HCT116 (cell line): Measurements from ENCODE around the gene GSC2. TPM values are rescaled to one million over a fixed set of nuclear protein-coding genes. Genes with fewer than 3 reads are reported as not detected.

Source experiments
- ATAC-seq: fragments of 200-7000 bp; cut with Tn5 transposase; 2 replicates; pipeline ENCODE4 v1.9.1; 2020; ENCODE audit warnings: mild to moderate bottlenecking, moderate library complexity
- Bru-seq: library from RNA; stranded (reverse); fragments of 400-500 nt; gene quantifications from one replicate; lab custom pipeline; 2021; lab: Mats Ljungman, UMichigan
- BruChase-seq, 2 experiments: library from RNA; stranded (reverse); fragments of 400-500 nt; gene quantifications; one replicate each; lab custom pipeline; 2021; lab: Mats Ljungman, UMichigan
- BruUV-seq: library from RNA; stranded (reverse); fragments of 400-500 nt; replicated peaks from 2 replicates; lab custom pipeline; 2021; lab: Mats Ljungman, UMichigan
- CTCF ChIA-PET: fragments of 300-600 bp; sonication (Branson Sonifier 250); formaldehyde crosslinking; loops from one replicate; lab custom pipeline; 2021; ENCODE audit warnings: antibody characterized with exemption; lab: Charles Lee
- POLR2A ChIA-PET: fragments of 300-600, 350-600 bp; sonication (Branson Sonifier 250); formaldehyde crosslinking; loops from one replicate; lab custom pipeline; 2021; ENCODE audit warnings: antibody characterized with exemption; lab: Charles Lee
- RAD21 ChIA-PET, 2 experiments: fragments of 300-600 bp; sonication (Branson Sonifier 250); formaldehyde crosslinking; loops; one replicate each; lab custom pipeline; 2023; ENCODE audit warnings: low total read pairs in 2 of 2; ENCODE audit not compliant: uncharacterized antibody in 2 of 2, unreplicated experiment in 2 of 2, low non-redundant PET in 1 of 2; lab: Charles Lee
- DNase-seq: peaks from one replicate; pipeline ENCODE4 v3.0.0-alpha.2; 2010; ENCODE audit warnings: low read depth, low spot score
- H2AFZ ChIP-seq: fragments of 200-600 bp; shearing (Covaris generic), sonication (generic); 2 replicates; pipeline ENCODE4 v1.6.1; 2017; ENCODE audit warnings: low read depth, mixed run types, mixed read lengths, antibody characterized with exemption, low read length; ENCODE audit not compliant: poor library complexity, severe bottlenecking
- H3K27ac ChIP-seq: 2 replicates; pipeline ENCODE4 v1.5.1; 2012; ENCODE audit warnings: low read depth, low read length
- H3K27me3 ChIP-seq: fragments of 200-600 bp; sonication (generic); 2 replicates; pipeline ENCODE4 v1.6.1; 2016; ENCODE audit warnings: mixed run types, low read length, mixed read lengths; ENCODE audit not compliant: insufficient read depth
- H3K36me3 ChIP-seq, 2 experiments: fragments of 200-500 bp in 1 of 2; fragments of 200-600 bp in 1 of 2; sonication (Bioruptor generic) in 1 of 2; sonication (generic) in 1 of 2; 2 replicates each; pipeline versions ENCODE4 v1.5.1 to v1.6.1; 2014 to 2016; ENCODE audit warnings: low read length in 2 of 2, inconsistent platforms in 1 of 2, mixed read lengths in 1 of 2, mixed run types in 1 of 2; ENCODE audit not compliant: insufficient read depth in 2 of 2, control insufficient read depth in 1 of 2
- H3K4me1 ChIP-seq, 2 experiments: fragments of 200-600 bp in 1 of 2; sonication (generic) in 1 of 2; 2 replicates each; pipeline versions ENCODE4 v1.5.1 to v1.6.1; 2012 to 2017; ENCODE audit warnings: low read length in 2 of 2, inconsistent platforms in 1 of 2, mild to moderate bottlenecking in 1 of 2, mixed read lengths in 1 of 2, mixed run types in 1 of 2, moderate library complexity in 1 of 2; ENCODE audit not compliant: insufficient read depth in 2 of 2, control insufficient read depth in 1 of 2
- H3K4me2 ChIP-seq: fragments of 200-600 bp; sonication (generic); 2 replicates; pipeline ENCODE4 v1.6.1; 2017; ENCODE audit warnings: mixed run types, low read length, mixed read lengths
- H3K4me3 ChIP-seq, 2 experiments: fragments of 200-600 bp in 1 of 2; sonication (generic) in 1 of 2; replicated peaks in 1 of 2; 2 replicates each; pipeline ENCODE4 v1.5.1; 2011 to 2016; ENCODE audit warnings: low read length in 2 of 2, control low read depth in 1 of 2, low read depth in 1 of 2, mild to moderate bottlenecking in 1 of 2, mixed read lengths in 1 of 2, mixed run types in 1 of 2
- H3K79me2 ChIP-seq: fragments of 200-600 bp; sonication (generic); 2 replicates; pipeline ENCODE4 v1.6.1; 2017; ENCODE audit warnings: mild to moderate bottlenecking, mixed run types, low read length, moderate library complexity, mixed read lengths; ENCODE audit not compliant: insufficient read depth
- H3K9ac ChIP-seq: fragments of 200-600 bp; sonication (generic); 2 replicates; pipeline ENCODE4 v1.6.1; 2016; ENCODE audit warnings: low read length, mixed read lengths
- H3K9me2 ChIP-seq: fragments of 200-600 bp; sonication (generic), shearing (Covaris generic); 2 replicates; pipeline ENCODE4 v1.6.1; 2017; ENCODE audit warnings: mixed run types, mild to moderate bottlenecking, moderate library complexity; ENCODE audit not compliant: insufficient read depth
- H3K9me3 ChIP-seq, 2 experiments: fragments of 200-500 bp in 1 of 2; fragments of 200-600 bp in 1 of 2; sonication (Bioruptor generic) in 1 of 2; sonication (generic) in 1 of 2; 2 replicates each; pipeline ENCODE4 v1.6.1; 2014 to 2017; ENCODE audit warnings: low read length in 2 of 2, mixed read lengths in 2 of 2, inconsistent platforms in 1 of 2, low read depth in 1 of 2, mild to moderate bottlenecking in 1 of 2, mixed run types in 1 of 2, moderate library complexity in 1 of 2; ENCODE audit not compliant: control insufficient read depth in 1 of 2, insufficient read depth in 1 of 2
- H4K20me1 ChIP-seq: fragments of 200-600 bp; sonication (generic), shearing (Covaris generic); 2 replicates; pipeline ENCODE4 v1.6.1; 2017; ENCODE audit warnings: mixed run types, mild to moderate bottlenecking, moderate library complexity; ENCODE audit not compliant: insufficient read depth
- CBX3 ChIP-seq: IDR thresholded peaks from 2 replicates; pipeline ENCODE4 v1.6.1; 2012; ENCODE audit warnings: low read depth
- ELF1 ChIP-seq: IDR thresholded peaks from 2 replicates; pipeline ENCODE4 v1.6.1; 2012; ENCODE audit warnings: low read depth, borderline replicate concordance
- EZH2 ChIP-seq: fragments of 200-600 bp; sonication (generic); IDR thresholded peaks from 2 replicates; pipeline ENCODE4 v1.6.1; 2017; ENCODE audit warnings: antibody characterized with exemption, mixed run types
- EZH2phosphoT487 ChIP-seq: fragments of 200-600 bp; IDR thresholded peaks from 2 replicates; pipeline ENCODE4 v1.6.1; 2018; ENCODE audit warnings: antibody characterized with exemption, borderline replicate concordance
- FOSL1 ChIP-seq: IDR thresholded peaks from 2 replicates; pipeline ENCODE4 v1.6.1; 2012; ENCODE audit warnings: low read depth
- JUND ChIP-seq: IDR thresholded peaks from 2 replicates; pipeline ENCODE4 v1.6.1; 2012
- POLR2A ChIP-seq: IDR thresholded peaks from 2 replicates; pipeline ENCODE4 v1.7.0; 2011; ENCODE audit warnings: borderline replicate concordance; ENCODE audit not compliant: insufficient read depth, insufficient read length; ENCODE audit errors: extremely low read depth
- POLR2AphosphoS5 ChIP-seq: IDR thresholded peaks from 2 replicates; pipeline ENCODE4 v1.6.1; 2011; ENCODE audit warnings: mild to moderate bottlenecking, low read depth, low read length, moderate library complexity
- REST ChIP-seq: IDR thresholded peaks from 2 replicates; pipeline ENCODE4 v1.6.1; 2012; ENCODE audit warnings: low read depth
- SIN3A ChIP-seq: IDR thresholded peaks from 2 replicates; pipeline ENCODE4 v1.6.1; 2012; ENCODE audit warnings: low read depth
- SP1 ChIP-seq: IDR thresholded peaks from 2 replicates; pipeline ENCODE4 v1.6.1; 2012; ENCODE audit warnings: low read depth
- SRF ChIP-seq: IDR thresholded peaks from 2 replicates; pipeline ENCODE4 v1.6.1; 2012; ENCODE audit warnings: low read depth
- TCF7L2 ChIP-seq: IDR thresholded peaks from 2 replicates; pipeline ENCODE4 v1.7.0; 2011; ENCODE audit warnings: borderline replicate concordance, inconsistent platforms; ENCODE audit not compliant: insufficient read depth, insufficient read length; ENCODE audit errors: extremely low read depth
- YY1 ChIP-seq: IDR thresholded peaks from 2 replicates; pipeline ENCODE4 v1.6.1; 2011; ENCODE audit warnings: low read length, low read depth, moderate library complexity, mild to moderate bottlenecking; ENCODE audit not compliant: insufficient replicate concordance; ENCODE audit errors: extremely low read depth
- ZBTB33 ChIP-seq: IDR thresholded peaks from 2 replicates; pipeline ENCODE4 v1.6.1; 2011; ENCODE audit warnings: mild to moderate bottlenecking, low read length, moderate library complexity; ENCODE audit not compliant: insufficient replicate concordance; ENCODE audit errors: extremely low read depth
- ZFX ChIP-seq: fragments of 450-650 bp; IDR thresholded peaks from 2 replicates; pipeline ENCODE4 v1.6.1; 2017
- ZNF274 ChIP-seq: fragments of 200-500 bp; sonication (Bioruptor generic); IDR thresholded peaks from 2 replicates; pipeline ENCODE4 v1.6.1; 2014; ENCODE audit warnings: mild to moderate bottlenecking, low read depth, low read length, inconsistent platforms
- intact Hi-C: fragments of 100-400 bp; cut with micrococcal nuclease; formaldehyde crosslinking; loops from 2 replicates; pipeline ENCODE4 v1.10.0; 2022
- long read RNA-seq: library from polyadenylated mRNA; unstranded; transcript quantifications from one replicate; pipeline ENCODE4 v2.0.0, GENCODE V29; 2021; ENCODE audit not compliant: unreplicated experiment
- polyA plus RNA-seq: library from polyadenylated mRNA; unstranded; fragments of >200 nt; gene quantifications from 2 replicates; pipeline ENCODE4 v1.2.1, GENCODE V29; 2012; ENCODE audit warnings: missing spikeins
- total RNA-seq: library from RNA; stranded (reverse); gene quantifications from one replicate; pipeline ENCODE4 v1.2.1, GENCODE V29; 2021; ENCODE audit not compliant: unreplicated experiment
- TF ChIP-seq, protein P1 (sequence below): IDR thresholded peaks from 2 replicates; pipeline ENCODE4 v1.6.1; 2012
- TF ChIP-seq, protein P2 (sequence below), 3 experiments: fragments of 200-600 bp in 1 of 3; sonication (generic) in 1 of 3; IDR thresholded peaks in 2 of 3; conservative IDR thresholded peaks in 1 of 3; 2 replicates each; pipeline ENCODE4 v1.5.1; 2012 to 2017; ENCODE audit warnings: low read depth in 2 of 3, low read length in 2 of 3, antibody characterized with exemption in 1 of 3, borderline replicate concordance in 1 of 3, control low read depth in 1 of 3, mild to moderate bottlenecking in 1 of 3, mixed read lengths in 1 of 3, mixed run types in 1 of 3, moderate library complexity in 1 of 3; ENCODE audit not compliant: insufficient read depth in 1 of 3

Gene GSC2
- not detected for total RNA-seq
- not detected in 2 replicates for polyA plus RNA-seq
- not detected for Bru-seq, nascent RNA
- BruChase-seq, experiment 1, labeled RNA remaining after a 6-hour chase: not detected
- BruChase-seq, experiment 2, labeled RNA remaining after a 2-hour chase: not detected
- long read RNA-seq: 0 reads

DNA sequence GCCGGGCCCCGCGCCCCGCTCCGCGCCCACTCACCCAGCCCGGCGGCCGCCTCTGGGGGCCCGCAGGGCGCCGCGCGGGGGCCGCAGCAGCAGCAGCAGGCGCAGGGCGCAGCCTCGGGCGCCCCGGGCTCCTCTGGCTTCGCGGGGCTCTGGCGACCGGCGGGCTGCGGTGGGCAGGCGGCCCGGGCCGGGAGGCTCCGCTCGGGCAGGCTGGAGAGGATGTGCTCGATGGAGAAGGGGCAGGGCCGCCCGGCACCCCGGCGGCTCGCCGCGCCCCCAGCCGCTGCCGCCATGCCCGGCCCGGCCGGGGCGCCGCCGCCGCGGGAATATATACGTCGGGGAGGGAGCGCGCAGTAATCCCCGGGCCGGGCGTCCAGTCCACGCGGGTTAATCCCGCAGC is at the start of gene GSC2:
Gene GSC2, minus strand, starts transcription at position 302 of the 400 bp plus-strand sequence. Its CDS starts 9 bp downstream, at position 293.
- no peak for ATAC-seq
- H3K9me2 ChIP-seq: no peaks in the 10 kb centered on the region
- no peak within 1 kb of the TSS for H3K4me2 ChIP-seq
- no peaks in the 10 kb centered on the region for H3K36me3 ChIP-seq
- RAD21 ChIA-PET: no interaction called here
- H2AFZ ChIP-seq: no peak within 1 kb of the TSS
- CTCF ChIA-PET: no interaction called here
- POLR2A ChIA-PET: no interaction called here
- H3K27me3 ChIP-seq: peaks cover 8% of the 10 kb centered on the region; the same call in 1 of the 2 replicates
- no peaks in the 10 kb centered on the region for H3K79me2 ChIP-seq
- no peak within 1 kb of the TSS for H3K27ac ChIP-seq
- H3K9ac ChIP-seq: no peak within 1 kb of the TSS
- H4K20me1 ChIP-seq: no peaks in the 10 kb centered on the region
- no peak within 1 kb of the TSS for H3K4me3 ChIP-seq
- no TSS peak for BruUV-seq
- no peaks in the 10 kb centered on the region for H3K9me3 ChIP-seq
- TF ChIP-seq SRF: no peak
- TF ChIP-seq, protein P1, sequence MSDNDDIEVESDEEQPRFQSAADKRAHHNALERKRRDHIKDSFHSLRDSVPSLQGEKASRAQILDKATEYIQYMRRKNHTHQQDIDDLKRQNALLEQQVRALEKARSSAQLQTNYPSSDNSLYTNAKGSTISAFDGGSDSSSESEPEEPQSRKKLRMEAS: no peak
- no peak for TF ChIP-seq FOSL1
- TF ChIP-seq POLR2AphosphoS5: no peak
- no peak for TF ChIP-seq REST
- TF ChIP-seq ZFX: no peak
- TF ChIP-seq SIN3A: no peak
- TF ChIP-seq EZH2: no peak
- TF ChIP-seq YY1: no peak
- TF ChIP-seq POLR2A: no peak
- no peak for TF ChIP-seq ZBTB33
- TF ChIP-seq, protein P2, sequence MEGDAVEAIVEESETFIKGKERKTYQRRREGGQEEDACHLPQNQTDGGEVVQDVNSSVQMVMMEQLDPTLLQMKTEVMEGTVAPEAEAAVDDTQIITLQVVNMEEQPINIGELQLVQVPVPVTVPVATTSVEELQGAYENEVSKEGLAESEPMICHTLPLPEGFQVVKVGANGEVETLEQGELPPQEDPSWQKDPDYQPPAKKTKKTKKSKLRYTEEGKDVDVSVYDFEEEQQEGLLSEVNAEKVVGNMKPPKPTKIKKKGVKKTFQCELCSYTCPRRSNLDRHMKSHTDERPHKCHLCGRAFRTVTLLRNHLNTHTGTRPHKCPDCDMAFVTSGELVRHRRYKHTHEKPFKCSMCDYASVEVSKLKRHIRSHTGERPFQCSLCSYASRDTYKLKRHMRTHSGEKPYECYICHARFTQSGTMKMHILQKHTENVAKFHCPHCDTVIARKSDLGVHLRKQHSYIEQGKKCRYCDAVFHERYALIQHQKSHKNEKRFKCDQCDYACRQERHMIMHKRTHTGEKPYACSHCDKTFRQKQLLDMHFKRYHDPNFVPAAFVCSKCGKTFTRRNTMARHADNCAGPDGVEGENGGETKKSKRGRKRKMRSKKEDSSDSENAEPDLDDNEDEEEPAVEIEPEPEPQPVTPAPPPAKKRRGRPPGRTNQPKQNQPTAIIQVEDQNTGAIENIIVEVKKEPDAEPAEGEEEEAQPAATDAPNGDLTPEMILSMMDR (IDR thresholded peaks at IDR 0.05 in 2 of 3, conservative IDR thresholded peaks at IDR 0.05 in 1 of 3; ENCODE audit: borderline replicate concordance in 1 of 3, insufficient read depth in 1 of 3, low read depth in 2 of 3, low read length in 2 of 3): no peak
- no peak for TF ChIP-seq EZH2phosphoT487
- TF ChIP-seq CBX3: no peak
- TF ChIP-seq ZNF274: no peak
- TF ChIP-seq JUND: no peak
- no peak for TF ChIP-seq ELF1
- TF ChIP-seq SP1: no peak
- no peak for TF ChIP-seq TCF7L2
- TF ChIP-seq, all 23 proteins: peak for 0
- H3K4me1 ChIP-seq: peaks cover 0 to under 1% of the 10 kb centered on the region in 2 experiments; a peak in 2 of 4 replicates
- intact Hi-C loops: loop anchor here (10.0 kb wide), 1 partner anchor 325 kb away; the partner anchor contains the start of genes CDC45 and UFD1
- no peak for DNase-seq
